Ishikawa (cell line): ENCODE results near the gene ANKRD33B.

Experiments used
- CEBPB ChIP-seq: IDR thresholded peaks from 2 replicates; pipeline ENCODE4 v1.6.1; 2012
- CREB1 ChIP-seq: IDR thresholded peaks from 2 replicates; pipeline ENCODE4 v1.6.1; 2012; ENCODE audit warnings: low read depth
- EGR1 ChIP-seq: IDR thresholded peaks from 2 replicates; pipeline ENCODE4 v1.6.1; 2012
- EP300 ChIP-seq: IDR thresholded peaks from 2 replicates; pipeline ENCODE4 v1.6.1; 2012; ENCODE audit warnings: borderline replicate concordance
- FOXM1 ChIP-seq: IDR thresholded peaks from 2 replicates; pipeline ENCODE4 v1.6.1; 2012; ENCODE audit warnings: low read depth, borderline replicate concordance
- NFIC ChIP-seq: IDR thresholded peaks from 2 replicates; pipeline ENCODE4 v1.6.1; 2012
- RAD21 ChIP-seq: IDR thresholded peaks from 2 replicates; pipeline ENCODE4 v1.6.1; 2012; ENCODE audit warnings: low read depth
- TAF1 ChIP-seq: IDR thresholded peaks from 2 replicates; pipeline ENCODE4 v1.6.1; 2012; ENCODE audit warnings: low read depth, mild to moderate bottlenecking
- TCF12 ChIP-seq: IDR thresholded peaks from 2 replicates; pipeline ENCODE4 v1.6.1; 2012; ENCODE audit warnings: low read depth
- TEAD4 ChIP-seq: IDR thresholded peaks from 2 replicates; pipeline ENCODE4 v1.6.1; 2012
- YY1 ChIP-seq: IDR thresholded peaks from 2 replicates; pipeline ENCODE4 v1.6.1; 2012; ENCODE audit warnings: low read depth
- ZBTB7A ChIP-seq: IDR thresholded peaks from 2 replicates; pipeline ENCODE4 v1.6.1; 2012; ENCODE audit warnings: low read depth
- TF ChIP-seq, protein P1 (sequence below): IDR thresholded peaks from 2 replicates; pipeline ENCODE4 v1.6.1; 2012
- TF ChIP-seq, protein P2 (sequence below): IDR thresholded peaks from 2 replicates; pipeline ENCODE4 v1.6.1; 2012; ENCODE audit warnings: low read depth, mild to moderate bottlenecking
- TF ChIP-seq, protein P3 (sequence below): IDR thresholded peaks from 2 replicates; pipeline ENCODE4 v1.6.1; 2012

The ANKRD33B gene

DNA sequence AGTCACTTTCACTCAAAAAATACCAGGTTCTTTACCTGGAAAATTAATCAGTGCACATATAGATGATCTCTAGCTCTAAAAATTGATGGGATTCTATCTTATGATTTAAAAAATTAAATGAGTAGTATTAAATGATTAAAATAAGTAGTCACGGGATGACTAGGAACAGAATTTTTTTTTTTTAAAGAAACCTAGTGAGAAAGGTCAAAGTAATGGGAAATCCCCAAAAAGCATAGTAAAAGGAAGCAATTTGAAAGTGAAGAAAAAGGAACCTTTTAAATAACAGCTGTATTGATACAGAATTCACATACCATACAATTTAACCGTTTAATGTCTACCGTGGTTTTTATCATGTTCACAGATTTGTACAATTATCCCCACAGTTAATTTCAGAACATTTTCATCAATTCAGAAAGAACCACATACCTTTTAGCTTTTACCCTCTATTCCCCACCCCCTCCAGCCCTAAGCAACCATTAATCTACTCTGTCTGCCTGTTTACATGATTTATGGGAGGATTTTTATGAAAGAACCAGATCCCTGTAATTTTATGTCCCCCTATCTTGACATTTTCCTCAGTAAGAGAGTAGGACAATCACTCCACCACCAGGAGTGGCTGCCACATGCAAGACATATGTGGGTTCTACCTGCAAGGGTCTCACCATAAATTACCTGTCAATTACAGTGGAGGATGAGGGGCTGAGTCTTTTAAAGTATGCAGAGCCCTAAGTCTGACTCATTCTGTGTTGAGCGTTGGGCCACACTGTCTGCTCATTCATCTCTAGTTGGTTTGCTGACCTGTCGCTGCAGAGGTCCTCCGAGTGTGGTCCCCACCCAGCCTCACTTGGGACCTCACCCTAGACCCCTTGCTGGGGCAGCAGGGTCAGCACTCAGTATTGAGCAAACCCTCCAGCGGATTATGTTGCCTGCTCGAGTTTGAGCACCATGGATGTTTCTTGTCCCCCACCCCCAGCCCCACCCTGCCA lies 16.0 kb downstream of the ANKRD33B start:
- TF ChIP-seq CEBPB (no peak), ZBTB7A (no peak), TAF1 (no peak), YY1 (no peak), CREB1 (no peak), EGR1 (no peak), NFIC (no peak), RAD21 (no peak), TCF12 (no peak), TEAD4 (no peak), EP300 (no peak)
- TF ChIP-seq, protein P1, sequence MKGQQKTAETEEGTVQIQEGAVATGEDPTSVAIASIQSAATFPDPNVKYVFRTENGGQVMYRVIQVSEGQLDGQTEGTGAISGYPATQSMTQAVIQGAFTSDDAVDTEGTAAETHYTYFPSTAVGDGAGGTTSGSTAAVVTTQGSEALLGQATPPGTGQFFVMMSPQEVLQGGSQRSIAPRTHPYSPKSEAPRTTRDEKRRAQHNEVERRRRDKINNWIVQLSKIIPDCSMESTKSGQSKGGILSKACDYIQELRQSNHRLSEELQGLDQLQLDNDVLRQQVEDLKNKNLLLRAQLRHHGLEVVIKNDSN: no peak
- TF ChIP-seq, protein P2, sequence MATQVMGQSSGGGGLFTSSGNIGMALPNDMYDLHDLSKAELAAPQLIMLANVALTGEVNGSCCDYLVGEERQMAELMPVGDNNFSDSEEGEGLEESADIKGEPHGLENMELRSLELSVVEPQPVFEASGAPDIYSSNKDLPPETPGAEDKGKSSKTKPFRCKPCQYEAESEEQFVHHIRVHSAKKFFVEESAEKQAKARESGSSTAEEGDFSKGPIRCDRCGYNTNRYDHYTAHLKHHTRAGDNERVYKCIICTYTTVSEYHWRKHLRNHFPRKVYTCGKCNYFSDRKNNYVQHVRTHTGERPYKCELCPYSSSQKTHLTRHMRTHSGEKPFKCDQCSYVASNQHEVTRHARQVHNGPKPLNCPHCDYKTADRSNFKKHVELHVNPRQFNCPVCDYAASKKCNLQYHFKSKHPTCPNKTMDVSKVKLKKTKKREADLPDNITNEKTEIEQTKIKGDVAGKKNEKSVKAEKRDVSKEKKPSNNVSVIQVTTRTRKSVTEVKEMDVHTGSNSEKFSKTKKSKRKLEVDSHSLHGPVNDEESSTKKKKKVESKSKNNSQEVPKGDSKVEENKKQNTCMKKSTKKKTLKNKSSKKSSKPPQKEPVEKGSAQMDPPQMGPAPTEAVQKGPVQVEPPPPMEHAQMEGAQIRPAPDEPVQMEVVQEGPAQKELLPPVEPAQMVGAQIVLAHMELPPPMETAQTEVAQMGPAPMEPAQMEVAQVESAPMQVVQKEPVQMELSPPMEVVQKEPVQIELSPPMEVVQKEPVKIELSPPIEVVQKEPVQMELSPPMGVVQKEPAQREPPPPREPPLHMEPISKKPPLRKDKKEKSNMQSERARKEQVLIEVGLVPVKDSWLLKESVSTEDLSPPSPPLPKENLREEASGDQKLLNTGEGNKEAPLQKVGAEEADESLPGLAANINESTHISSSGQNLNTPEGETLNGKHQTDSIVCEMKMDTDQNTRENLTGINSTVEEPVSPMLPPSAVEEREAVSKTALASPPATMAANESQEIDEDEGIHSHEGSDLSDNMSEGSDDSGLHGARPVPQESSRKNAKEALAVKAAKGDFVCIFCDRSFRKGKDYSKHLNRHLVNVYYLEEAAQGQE: no peak
- TF ChIP-seq, protein P3, sequence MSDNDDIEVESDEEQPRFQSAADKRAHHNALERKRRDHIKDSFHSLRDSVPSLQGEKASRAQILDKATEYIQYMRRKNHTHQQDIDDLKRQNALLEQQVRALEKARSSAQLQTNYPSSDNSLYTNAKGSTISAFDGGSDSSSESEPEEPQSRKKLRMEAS: no peak

DNA sequence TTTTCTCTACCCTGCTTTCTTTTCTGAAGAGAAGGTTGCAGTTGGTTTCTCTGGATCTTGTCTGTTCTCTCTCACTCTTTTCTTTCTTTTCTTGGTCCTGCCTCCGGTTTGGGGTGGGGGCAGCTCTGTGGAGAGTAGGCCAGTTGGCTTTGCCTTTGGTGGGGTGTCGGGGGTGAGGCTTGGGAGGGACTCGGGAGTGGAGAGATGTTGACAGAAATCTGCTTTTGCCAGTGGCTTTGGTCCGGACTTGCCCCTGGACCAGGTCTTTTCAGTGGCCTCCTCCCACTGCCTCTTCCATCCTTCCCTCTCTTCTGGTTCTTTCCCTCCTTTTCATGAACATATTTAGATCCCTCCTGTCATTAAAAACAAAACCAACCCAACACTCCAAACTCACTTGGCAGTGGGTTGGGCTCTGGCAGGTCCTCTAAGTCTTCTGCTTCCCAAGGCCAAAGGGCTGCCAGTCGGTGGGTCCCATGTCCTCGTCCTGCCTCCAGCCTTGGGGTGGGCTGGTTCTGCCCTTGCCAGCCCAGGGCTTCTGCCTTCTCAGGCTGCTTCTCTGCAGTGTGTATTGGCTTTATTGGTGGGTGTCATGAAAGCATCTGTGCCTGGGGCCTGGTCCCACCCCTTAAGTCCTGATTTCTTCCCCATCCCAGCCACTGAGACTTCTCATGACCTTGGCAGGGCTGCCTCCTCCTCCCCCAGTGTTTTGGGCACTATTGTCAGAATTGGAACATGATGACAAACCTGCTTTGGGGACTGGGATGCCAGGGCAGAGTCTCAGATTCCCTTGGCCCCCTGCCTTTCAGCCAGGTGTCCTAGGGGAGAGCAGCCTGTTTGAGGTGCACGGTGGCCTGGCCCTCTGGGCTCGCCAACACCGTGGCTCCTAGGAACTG lies 16.9 kb downstream of the ANKRD33B start:
- no peak for TF ChIP-seq CREB1
- TF ChIP-seq TCF12: no peak
- no peak for TF ChIP-seq TAF1

DNA sequence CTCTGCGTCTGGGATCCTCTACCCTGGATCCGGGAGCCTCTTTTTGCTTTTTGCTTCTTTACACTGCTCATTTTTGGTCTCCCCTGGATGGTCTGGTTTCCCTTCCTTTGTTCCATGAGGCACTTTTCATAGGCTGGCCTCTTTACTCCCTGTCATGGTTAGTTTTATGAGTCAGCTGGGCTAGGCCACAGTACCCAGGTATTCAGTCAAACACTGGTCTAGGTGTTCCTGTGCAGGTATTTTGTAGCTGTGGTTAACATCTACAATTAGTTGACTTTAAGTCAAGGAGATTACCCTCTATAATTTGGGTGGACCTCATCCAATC lies 17.5 kb downstream of the ANKRD33B start:
- no peak for TF ChIP-seq TEAD4
- TF ChIP-seq, protein P3: no peak
- TF ChIP-seq RAD21: no peak

DNA sequence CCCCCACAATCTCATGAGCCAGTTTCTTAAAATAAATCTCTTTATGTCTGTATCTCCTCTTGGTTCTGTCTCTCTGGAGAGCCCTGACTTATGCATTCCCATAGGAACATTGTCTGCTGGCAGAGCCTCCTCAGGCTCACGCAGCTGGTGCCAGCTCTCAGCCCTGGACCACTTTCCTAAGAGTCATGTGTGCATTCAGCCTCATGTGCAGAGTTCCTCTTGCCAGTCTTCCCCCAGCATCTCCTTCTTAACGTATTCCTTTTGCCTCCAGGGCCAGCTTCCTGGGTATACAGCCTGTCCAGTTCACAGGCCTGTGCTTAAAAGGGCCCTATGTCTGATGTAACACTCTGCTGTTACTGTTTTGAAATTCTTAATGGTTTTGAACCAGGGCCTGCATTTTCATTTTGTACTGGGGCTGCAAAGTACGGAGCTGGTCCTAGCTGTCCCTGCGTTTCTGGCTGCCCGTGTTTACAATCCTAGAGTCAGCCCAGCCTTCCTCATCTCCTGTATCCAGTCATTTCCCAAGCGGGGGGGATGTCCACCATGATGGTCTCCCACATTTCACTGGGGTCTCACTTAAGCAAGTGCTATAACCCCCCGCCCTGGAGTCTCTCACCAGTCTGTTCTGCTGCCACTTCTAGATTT lies 18.1 kb downstream of the ANKRD33B start:
- no peak for TF ChIP-seq CREB1
- TF ChIP-seq, protein P2: no peak
- no peak for TF ChIP-seq TEAD4
- TF ChIP-seq, protein P1: no peak
- no peak for TF ChIP-seq CEBPB
- no peak for TF ChIP-seq YY1
- TF ChIP-seq, protein P3: no peak
- TF ChIP-seq NFIC: no peak
- no peak for TF ChIP-seq EP300
- no peak for TF ChIP-seq EGR1
- TF ChIP-seq TAF1: no peak

DNA sequence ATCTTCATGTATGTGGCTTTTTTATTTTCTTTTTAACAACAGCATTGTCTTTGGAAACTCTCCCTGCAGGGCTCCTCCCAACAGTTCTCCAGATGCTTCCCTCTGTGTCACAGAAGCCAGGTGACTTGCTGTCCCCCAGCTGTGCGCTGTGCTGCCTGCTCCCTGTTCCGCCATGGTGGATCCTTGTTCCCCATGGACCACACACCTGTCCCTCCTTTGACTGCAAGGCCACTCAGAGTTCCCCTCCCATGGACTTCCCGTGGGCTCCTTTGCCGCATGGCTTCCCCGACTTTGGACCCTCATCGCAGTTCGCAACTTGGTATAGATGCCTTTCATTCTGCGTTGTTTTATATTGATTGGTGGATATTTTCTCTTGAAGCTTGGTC lies 18.6 kb downstream of the ANKRD33B start:
- TF ChIP-seq ZBTB7A: no peak
- TF ChIP-seq CREB1: no peak
- no peak for TF ChIP-seq TAF1
- TF ChIP-seq RAD21: no peak
- TF ChIP-seq FOXM1: no peak
- no peak for TF ChIP-seq TEAD4
- no peak for TF ChIP-seq TCF12
- TF ChIP-seq EP300: no peak
- TF ChIP-seq, protein P1: no peak
- TF ChIP-seq EGR1: no peak
- no peak for TF ChIP-seq NFIC
- TF ChIP-seq, protein P3: no peak
- TF ChIP-seq, protein P2: no peak
- TF ChIP-seq CEBPB: no peak
- no peak for TF ChIP-seq YY1
